LNCAP (cell line): ENCODE data around the gene LDLRAD3.

Source experiments
- CTCF ChIP-seq: fragments of 450-650 bp; IDR thresholded peaks from 2 replicates; pipeline ENCODE4 v1.5.1; 2017; ENCODE audit warnings: mild to moderate bottlenecking

LDLRAD3 gene

DNA sequence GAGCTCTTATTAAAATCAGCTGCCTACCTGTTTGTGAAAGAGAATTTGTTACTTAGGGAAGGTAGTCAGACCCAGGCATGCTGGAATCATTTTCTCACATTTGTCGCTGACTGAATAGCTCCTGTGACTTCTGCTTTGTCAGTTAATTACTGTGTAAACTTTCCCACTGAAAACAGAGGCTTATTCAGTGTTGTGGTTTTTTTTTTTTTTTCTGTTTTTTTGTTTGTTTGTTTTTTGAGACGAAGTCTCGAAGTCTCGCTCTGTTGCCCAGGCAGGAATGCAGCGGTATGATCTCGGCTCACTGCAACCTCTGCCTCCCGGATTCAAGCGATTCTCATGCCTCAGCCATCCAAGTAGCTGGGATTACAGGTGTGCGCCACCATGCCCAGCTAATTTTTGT, 5.6 kb upstream of the LDLRAD3 start:
- TF ChIP-seq CTCF: no peak

DNA sequence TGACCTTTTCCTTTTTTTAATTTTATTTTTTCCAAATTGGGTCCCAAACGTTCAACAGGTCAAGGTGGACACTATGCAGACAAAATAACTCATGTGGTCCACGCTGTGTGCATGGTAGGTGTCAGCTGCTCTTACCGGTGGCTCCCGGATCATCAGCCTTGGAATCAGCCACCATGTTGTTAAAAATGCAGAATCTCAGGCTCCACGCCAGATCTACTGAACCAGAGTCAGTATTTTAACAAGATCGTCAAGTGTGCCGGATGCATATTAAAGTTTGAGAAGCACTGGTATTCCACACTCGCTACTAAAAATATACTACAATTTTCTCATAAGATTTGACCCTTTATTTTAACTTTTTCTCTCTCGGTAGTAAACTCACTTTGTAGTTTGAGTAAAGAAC, 553 bp upstream of the LDLRAD3 start:
- TF ChIP-seq CTCF: no peak

DNA sequence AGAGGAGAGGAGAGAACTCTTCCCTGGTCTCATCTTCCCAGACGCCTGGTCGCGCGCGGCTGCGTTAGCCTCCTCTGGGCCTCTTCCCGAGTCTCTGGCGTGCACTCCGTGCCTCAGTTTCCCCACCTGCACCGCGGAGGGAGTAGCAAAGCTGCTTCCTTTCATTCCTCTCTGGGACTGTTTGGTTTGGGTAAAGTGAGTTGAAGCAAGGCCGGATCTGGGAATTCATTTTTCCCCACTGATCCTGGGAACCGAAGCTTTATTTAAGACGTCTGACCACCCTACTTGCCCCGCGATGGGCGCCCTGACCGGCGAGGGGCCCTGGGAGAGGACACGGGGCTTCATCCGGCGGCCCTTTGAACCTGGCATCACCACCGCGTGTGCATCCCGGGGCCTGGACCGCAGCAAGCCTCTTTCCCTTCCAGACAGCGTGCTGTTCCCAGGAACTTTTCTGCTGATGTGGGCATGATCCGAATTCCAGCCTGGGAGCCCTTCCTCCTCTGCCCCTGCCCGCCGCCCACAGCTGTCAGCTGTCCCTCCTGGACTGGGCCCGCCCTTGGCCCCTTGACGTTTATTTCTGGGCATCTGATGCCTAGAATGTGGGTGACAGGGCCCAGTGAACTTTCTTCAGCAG, 758 bp downstream of the LDLRAD3 start:
- TF ChIP-seq CTCF: no peak

DNA sequence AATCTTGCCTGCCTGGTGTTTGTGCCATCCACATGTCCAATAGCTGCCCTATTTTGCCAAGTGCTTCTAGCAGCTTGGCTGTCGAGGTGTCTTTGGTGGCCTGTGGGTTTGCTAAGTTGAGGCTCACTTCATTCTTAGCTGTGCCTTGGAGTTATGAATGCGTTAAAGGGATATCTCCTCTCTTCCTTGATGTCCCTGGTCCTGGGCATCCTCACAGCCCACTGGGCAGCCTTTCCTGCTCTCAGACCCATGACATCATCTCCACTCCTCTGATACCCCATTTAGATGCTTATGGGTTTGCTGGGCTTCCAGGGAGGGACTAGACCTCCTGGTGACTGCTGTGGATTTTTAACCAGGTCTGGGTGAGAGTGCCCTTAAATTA, 1.3 kb downstream of the LDLRAD3 start:
- TF ChIP-seq CTCF: no peak

DNA sequence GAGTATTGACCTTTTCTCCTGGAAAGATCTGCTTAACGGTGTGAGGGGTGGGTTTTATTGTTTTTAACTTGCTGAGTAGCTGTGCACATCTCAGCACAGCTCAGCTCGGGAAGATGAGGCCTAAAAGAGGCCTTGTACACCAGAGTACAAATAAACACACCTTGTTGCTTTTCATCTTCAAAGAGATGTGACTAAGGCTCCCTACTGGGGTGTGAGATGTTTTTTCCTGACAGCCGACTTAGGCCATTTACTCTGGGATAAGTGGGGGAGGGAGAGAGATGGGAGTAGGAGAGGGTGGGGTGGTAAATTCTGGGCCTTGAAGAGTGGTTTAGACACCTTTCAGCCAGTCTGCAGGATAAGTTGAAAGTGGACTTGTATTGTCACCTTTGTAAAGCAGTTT, 2.9 kb downstream of the LDLRAD3 start:
- TF ChIP-seq CTCF: no peak

- TF ChIP-seq CTCF: no peak
Measured at GRCh38 chr11:35947437-35947836, 3.6 kb downstream of the LDLRAD3 start.

DNA sequence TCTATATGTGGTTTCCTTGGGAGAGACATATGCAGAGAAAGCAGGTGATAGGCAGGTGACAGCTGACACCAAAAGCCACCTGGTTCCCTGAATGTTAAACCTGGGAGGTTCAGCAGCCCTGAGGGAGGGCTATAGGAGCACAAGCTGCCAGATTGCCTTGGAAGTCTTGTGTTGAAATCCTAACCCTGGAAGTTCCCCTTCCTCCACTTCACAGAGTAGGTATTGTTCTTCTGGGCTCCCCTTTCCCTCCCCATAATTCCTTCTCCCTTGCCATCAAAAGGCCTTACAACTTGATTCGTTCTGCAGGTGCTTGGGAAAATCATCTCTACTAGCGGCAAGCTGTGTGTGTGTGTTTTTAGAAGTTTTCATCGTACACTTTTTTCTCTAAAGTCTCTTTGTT, 5.4 kb downstream of the LDLRAD3 start:
- TF ChIP-seq CTCF: no peak

- no peak for TF ChIP-seq CTCF
Measured at GRCh38 chr11:35950082-35950481, 6.2 kb downstream of the LDLRAD3 start.
